ENCODE data around the gene ACAP2. TPM values are rescaled to one million over a fixed set of nuclear protein-coding genes. Genes with fewer than 3 reads are reported as not detected.

The ACAP2 gene, protein sequence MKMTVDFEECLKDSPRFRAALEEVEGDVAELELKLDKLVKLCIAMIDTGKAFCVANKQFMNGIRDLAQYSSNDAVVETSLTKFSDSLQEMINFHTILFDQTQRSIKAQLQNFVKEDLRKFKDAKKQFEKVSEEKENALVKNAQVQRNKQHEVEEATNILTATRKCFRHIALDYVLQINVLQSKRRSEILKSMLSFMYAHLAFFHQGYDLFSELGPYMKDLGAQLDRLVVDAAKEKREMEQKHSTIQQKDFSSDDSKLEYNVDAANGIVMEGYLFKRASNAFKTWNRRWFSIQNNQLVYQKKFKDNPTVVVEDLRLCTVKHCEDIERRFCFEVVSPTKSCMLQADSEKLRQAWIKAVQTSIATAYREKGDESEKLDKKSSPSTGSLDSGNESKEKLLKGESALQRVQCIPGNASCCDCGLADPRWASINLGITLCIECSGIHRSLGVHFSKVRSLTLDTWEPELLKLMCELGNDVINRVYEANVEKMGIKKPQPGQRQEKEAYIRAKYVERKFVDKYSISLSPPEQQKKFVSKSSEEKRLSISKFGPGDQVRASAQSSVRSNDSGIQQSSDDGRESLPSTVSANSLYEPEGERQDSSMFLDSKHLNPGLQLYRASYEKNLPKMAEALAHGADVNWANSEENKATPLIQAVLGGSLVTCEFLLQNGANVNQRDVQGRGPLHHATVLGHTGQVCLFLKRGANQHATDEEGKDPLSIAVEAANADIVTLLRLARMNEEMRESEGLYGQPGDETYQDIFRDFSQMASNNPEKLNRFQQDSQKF
- 11.2 and 13.2 TPM in 2 replicates for total RNA-seq

DNA sequence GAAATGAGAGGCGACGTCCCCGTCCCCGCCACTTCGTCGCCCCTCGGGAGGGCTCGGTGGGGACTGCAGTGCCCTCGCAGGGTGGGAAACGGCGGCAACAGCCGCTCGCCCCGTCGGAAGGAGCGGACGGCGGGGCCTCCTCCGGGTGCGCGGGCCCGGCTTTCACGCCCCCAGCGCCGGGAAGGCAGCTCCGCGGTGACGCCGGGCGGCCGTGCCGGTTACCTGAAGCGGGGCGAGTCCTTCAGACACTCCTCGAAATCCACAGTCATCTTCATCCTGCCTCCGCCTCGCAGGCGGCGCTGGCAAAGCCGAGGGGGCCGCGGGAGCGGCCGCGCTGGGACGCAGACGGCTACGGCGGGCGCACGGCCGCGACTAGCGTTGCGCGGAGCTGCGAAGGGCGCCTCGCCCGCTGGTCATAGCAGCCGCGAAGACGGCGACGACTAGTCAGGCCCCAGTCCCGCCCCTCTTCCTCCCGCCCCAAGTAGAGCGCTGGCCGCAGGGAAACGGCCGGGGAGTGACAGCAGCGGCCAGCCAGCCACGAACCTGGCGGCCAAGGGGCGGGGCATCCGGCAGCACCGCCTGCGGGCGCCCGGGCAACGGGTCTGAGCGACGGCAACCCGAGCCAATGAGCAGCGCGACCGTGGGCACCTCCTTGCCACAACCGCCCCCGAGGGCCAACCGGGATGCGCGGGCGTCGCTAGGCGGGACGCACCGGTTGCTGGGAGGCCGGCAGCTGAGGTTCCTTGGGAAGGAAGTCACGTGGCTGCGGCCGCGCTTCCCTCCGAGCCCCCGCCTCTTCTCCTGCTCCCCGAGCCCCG, at the start of gene ACAP2:
TSS of gene ACAP2 (minus strand) at position 448 of the 818 bp plus-strand sequence. CDS start at position 275, 173 bp downstream.

DNA sequence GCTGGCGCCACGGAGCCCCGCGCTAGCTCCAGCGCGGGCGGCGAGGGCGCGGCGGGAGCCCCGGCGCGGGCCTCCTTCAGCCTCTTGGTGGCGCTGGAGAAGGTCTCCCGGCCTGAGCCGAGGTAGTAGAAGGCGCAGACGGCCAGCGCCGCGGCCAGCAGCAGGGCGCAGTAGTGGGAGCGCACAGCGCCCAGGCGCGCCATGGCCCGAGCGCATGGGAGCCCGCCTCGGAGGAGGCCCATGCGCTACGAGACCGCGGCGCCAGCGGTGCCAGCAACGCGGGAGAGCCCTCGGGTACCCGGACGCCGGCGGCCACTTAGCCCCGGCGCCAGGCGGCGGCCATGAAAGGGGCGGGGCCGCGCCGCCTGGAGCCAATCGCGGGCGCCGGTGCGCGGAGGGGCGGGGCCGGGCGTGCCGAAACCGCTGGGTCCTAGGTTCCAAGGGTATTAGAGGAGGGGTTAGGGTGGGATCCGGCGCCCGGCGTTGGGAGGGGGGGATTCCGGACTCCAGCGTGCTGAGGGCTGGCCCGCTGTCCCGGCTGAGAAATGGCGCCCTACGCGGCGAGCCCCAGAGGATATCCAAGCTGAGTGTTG, 171.9 kb downstream of the ACAP2 start, which contains the start of gene XXYLT1:
TSS of gene XXYLT1 (minus strand) at position 343 of the 593 bp plus-strand sequence. CDS start at position 242, 101 bp downstream.

Other genes starting within 250 kb of the ACAP2 start
- gene XXYLT1, start 171.9 kb downstream of the ACAP2 start, total RNA-seq = 24.7 and 30.3 TPM in 2 replicates
- 57.2 and 82.0 TPM in 2 replicates for gene PPP1R2, start 100.3 kb upstream of the ACAP2 start, total RNA-seq
- gene APOD, start 140.9 kb upstream of the ACAP2 start, total RNA-seq = not detected in 2 replicates